HepG2 (cell line): Measurements from ENCODE around the gene CD151. TPM values are rescaled to one million over a fixed set of nuclear protein-coding genes. Genes with fewer than 3 reads are reported as not detected.
A peak's percentile ranks its signal among the peaks of the same experiment; 100 is the strongest.

Source experiments
- CENPX ChIP-seq: sonication (generic); formaldehyde crosslinking; IDR thresholded peaks from 2 replicates; pipeline ENCODE4 v1.9.0; 2021; ENCODE audit warnings: mild to moderate bottlenecking, missing genetic modification reagents, moderate library complexity
- ELF4 ChIP-seq: sonication (generic); formaldehyde crosslinking; IDR thresholded peaks from 2 replicates; pipeline ENCODE4 v1.5.0; 2020; ENCODE audit warnings: missing genetic modification reagents, mild to moderate bottlenecking, moderate library complexity, borderline replicate concordance
- FOXJ3 ChIP-seq: sonication (generic); formaldehyde crosslinking; IDR thresholded peaks from 2 replicates; pipeline ENCODE4 v1.4.0; 2020; ENCODE audit warnings: missing genetic modification reagents, mild to moderate bottlenecking, borderline replicate concordance
- GTF3A ChIP-seq: sonication (generic); formaldehyde crosslinking; conservative IDR thresholded peaks from 2 replicates; pipeline ENCODE4 v1.4.0; 2020; ENCODE audit warnings: mild to moderate bottlenecking, missing genetic modification reagents
- IRX3 ChIP-seq: sonication (generic); formaldehyde crosslinking; IDR thresholded peaks from 2 replicates; pipeline ENCODE4 v1.8.1; 2023; ENCODE audit warnings: mild to moderate bottlenecking, low read depth, missing genetic modification reagents, borderline replicate concordance
- MNT ChIP-seq: fragments of 450-650 bp; IDR thresholded peaks from 2 replicates; pipeline ENCODE4 v1.6.1; 2016
- MTF1 ChIP-seq: sonication (generic); formaldehyde crosslinking; IDR thresholded peaks from 2 replicates; pipeline ENCODE4 v1.5.0; 2020; ENCODE audit warnings: missing genetic modification reagents
- NFE2 ChIP-seq: sonication (generic); formaldehyde crosslinking; IDR thresholded peaks from 2 replicates; pipeline ENCODE4 v1.4.0; 2020; ENCODE audit warnings: missing genetic modification reagents
- NFIC ChIP-seq: IDR thresholded peaks from 2 replicates; pipeline ENCODE4 v1.6.1; 2012; ENCODE audit warnings: mild to moderate bottlenecking, low read length, inconsistent platforms
- POLR2A ChIP-seq, 2 experiments: IDR thresholded peaks; 2 replicates each; pipeline ENCODE4 v1.6.1; 2011; ENCODE audit warnings: low read depth in 2 of 2, low read length in 2 of 2, mild to moderate bottlenecking in 1 of 2, moderate library complexity in 1 of 2; ENCODE audit not compliant: insufficient read depth in 1 of 2
- POLR2AphosphoS5 ChIP-seq: IDR thresholded peaks from 2 replicates; pipeline ENCODE4 v1.6.1; 2012; ENCODE audit warnings: low read depth, low read length
- PRDM15 ChIP-seq: sonication (generic); formaldehyde crosslinking; IDR thresholded peaks from 2 replicates; pipeline ENCODE4 v1.4.0; 2020; ENCODE audit warnings: missing genetic modification reagents
- RFXAP ChIP-seq: sonication (generic); formaldehyde crosslinking; IDR thresholded peaks from 2 replicates; pipeline ENCODE4 v1.4.0; 2020; ENCODE audit warnings: missing genetic modification reagents, borderline replicate concordance
- RXRA ChIP-seq: sonication (generic); formaldehyde crosslinking; IDR thresholded peaks from 2 replicates; pipeline ENCODE4 v1.5.1; 2020; ENCODE audit warnings: missing genetic modification reagents
- SP2 ChIP-seq: sonication (generic); formaldehyde crosslinking; IDR thresholded peaks from 2 replicates; pipeline ENCODE4 v1.5.1; 2020; ENCODE audit warnings: mild to moderate bottlenecking, missing genetic modification reagents
- SP5 ChIP-seq: IDR thresholded peaks from 2 replicates; pipeline ENCODE4 v1.6.1; 2016; ENCODE audit warnings: low read depth, borderline replicate concordance
- TCF12 ChIP-seq, 2 experiments: fragments of 450-650 bp in 1 of 2; sonication (generic) in 1 of 2; formaldehyde crosslinking in 1 of 2; IDR thresholded peaks; 2 replicates each; pipeline versions ENCODE4 v1.6.1 to v1.8.0; 2017 to 2022; ENCODE audit warnings: antibody characterized with exemption in 1 of 2, mild to moderate bottlenecking in 1 of 2, missing genetic modification reagents in 1 of 2, moderate library complexity in 1 of 2
- ZNF274 ChIP-seq: sonication (generic); formaldehyde crosslinking; IDR thresholded peaks from 2 replicates; pipeline ENCODE4 v1.5.1; 2020; ENCODE audit warnings: mild to moderate bottlenecking, missing genetic modification reagents
- ZNF292 ChIP-seq: sonication (generic); formaldehyde crosslinking; IDR thresholded peaks from 2 replicates; pipeline ENCODE4 v1.8.1; 2022; ENCODE audit warnings: mild to moderate bottlenecking, low read depth, missing genetic modification reagents, borderline replicate concordance
- ZNF335 ChIP-seq: sonication (generic); formaldehyde crosslinking; IDR thresholded peaks from 2 replicates; pipeline ENCODE4 v1.4.0; 2020; ENCODE audit warnings: missing genetic modification reagents
- ZNF382 ChIP-seq: sonication (generic); formaldehyde crosslinking; IDR thresholded peaks from 2 replicates; pipeline ENCODE4 v1.5.0; 2020; ENCODE audit warnings: missing genetic modification reagents, mild to moderate bottlenecking, borderline replicate concordance
- ZNF598 ChIP-seq: sonication (generic); formaldehyde crosslinking; IDR thresholded peaks from 2 replicates; pipeline ENCODE4 v1.5.1; 2020; ENCODE audit warnings: mild to moderate bottlenecking, missing genetic modification reagents, borderline replicate concordance
- ZNF652 ChIP-seq: IDR thresholded peaks from 2 replicates; pipeline ENCODE4 v1.6.1; 2016; ENCODE audit warnings: low read depth, borderline replicate concordance
- ZNF776 ChIP-seq: sonication (generic); formaldehyde crosslinking; IDR thresholded peaks from 2 replicates; pipeline ENCODE4 v1.4.0; 2020; ENCODE audit warnings: mild to moderate bottlenecking, missing genetic modification reagents
- ZNF790 ChIP-seq: sonication (generic); formaldehyde crosslinking; IDR thresholded peaks from 2 replicates; pipeline ENCODE4 v1.8.0; 2022; ENCODE audit warnings: missing genetic modification reagents, mild to moderate bottlenecking, borderline replicate concordance
- polyA plus RNA-seq, 8 experiments: library from polyadenylated mRNA; depleted of rRNA in 3 of 8; stranded (reverse) in 7 of 8; unstranded in 1 of 8; fragments of >200 nt; fragmentation: Illumina TruSeq in 4 of 8; extraction: Trizol in 4 of 8; gene quantifications; 2 replicates each; pipeline versions ENCODE4 v1.2.1 to v1.2.3, GENCODE V29; 2011 to 2016; ENCODE audit warnings: low read depth in 4 of 8, missing spikeins in 1 of 8, mixed read lengths in 1 of 8; ENCODE audit not compliant: insufficient read depth in 1 of 8
- total RNA-seq, 5 experiments: library from RNA; depleted of rRNA; stranded (reverse); fragments of >200 nt; fragmentation: Illumina TruSeq; extraction: Trizol; gene quantifications; 2 replicates each; pipeline ENCODE4 v1.2.3, GENCODE V29; 2016; ENCODE audit warnings: low read depth in 1 of 5

Gene CD151
- total and polyA plus RNA-seq, 2 of the 13 experiments (the other 11 are each of a cell fraction or from before 2014, with no cell fraction given) = 125 to 197 TPM

GRCh38 chr11:819943-820649 is 12.7 kb upstream of the CD151 start (continued):
- TF ChIP-seq RXRA (CRISPR knock-in tag) (peak; percentile 27; the same call in 1 of the 2 replicates), ZNF790 (CRISPR knock-in tag) (no peak), NFE2 (CRISPR knock-in tag) (no peak), POLR2A (IDR thresholded peaks at IDR 0.05; ENCODE audit: insufficient read depth in 1 of 2, low read depth in 2 of 2, low read length in 2 of 2) (peak in 1 of 2 experiments; percentile 66; a peak in 2 of 4 replicates), ZNF274 (CRISPR knock-in tag) (no peak; the same call in 1 of the 2 replicates), TCF12 (IDR thresholded peaks at IDR 0.05) (no peak), TCF12 (CRISPR knock-in tag; IDR thresholded peaks at IDR 0.05) (no peak), IRX3 (CRISPR knock-in tag) (no peak), CENPX (CRISPR knock-in tag) (no peak), ZNF598 (CRISPR knock-in tag) (no peak), ZNF652 (CRISPR knock-in tag) (no peak), FOXJ3 (CRISPR knock-in tag) (0 out of 2 replicates have a peak, but pooled peaks have one; percentile 14), RFXAP (0 out of 2 replicates have a peak, but pooled peaks have one; percentile 12), ZNF382 (CRISPR knock-in tag) (no peak), MTF1 (0 out of 2 replicates have a peak, but pooled peaks have one; percentile 54), POLR2AphosphoS5 (peak; percentile 45; the same call in 1 of the 2 replicates), ZNF776 (no peak), SP5 (CRISPR knock-in tag) (peak; percentile 30; the same call in 1 of the 2 replicates), PRDM15 (CRISPR knock-in tag) (0 out of 2 replicates have a peak, but pooled peaks have one; percentile 6), ZNF292 (no peak), NFIC (no peak), SP2 (CRISPR knock-in tag) (0 out of 2 replicates have a peak, but pooled peaks have one; percentile 28), MNT (peak; percentile 11; the same call in 1 of the 2 replicates), GTF3A (no peak), ELF4 (CRISPR knock-in tag) (no peak), ZNF335 (CRISPR knock-in tag) (peak; percentile 93)
